HG03575 (cell line): ENCODE results near the gene RAI1.

Experiments
- ATAC-seq: cut with Tn5 transposase; IDR thresholded peaks from one replicate; pipeline ENCODE4 v1.9.1; 2021; ENCODE audit not compliant: unreplicated experiment, insufficient number of reproducible peaks, low FRiP score; ENCODE audit errors: extremely low read depth

RAI1 gene

GRCh38 chr17:17856386-17856785 is 175.1 kb downstream of the RAI1 start:
- ATAC-seq, result no peak

GRCh38 chr17:17857496-17857895 is 176.2 kb downstream of the RAI1 start:
- no peak for ATAC-seq

- ATAC-seq, result no peak
Observed at GRCh38 chr17:17859909-17860765, 178.9 kb downstream of the RAI1 start.

GRCh38 chr17:17860766-17861107 is 179.5 kb downstream of the RAI1 start:
- ATAC-seq, result no peak
